AG04449 (cell line): ENCODE results near the gene ZNF780B.

Experiments used
- CTCF ChIA-PET: fragments of 350-600 bp; formaldehyde crosslinking; extraction: SDS; loops from one replicate; lab custom pipeline; 2021; ENCODE audit warnings: antibody characterized with exemption; lab: Yijun Ruan, JAX
- POLR2A ChIA-PET: fragments of 400-600, 350-600 bp; formaldehyde crosslinking; extraction: SDS; loops from one replicate; lab custom pipeline; 2020; ENCODE audit warnings: antibody characterized with exemption, inconsistent platforms; lab: Yijun Ruan, JAX
- DNase-seq: peaks from one replicate; pipeline ENCODE4 v3.0.0-alpha.2; 2010; ENCODE audit warnings: low read depth, low spot score
- H3K4me3 ChIP-seq: 2 replicates; pipeline ENCODE4 v1.5.1; 2011; ENCODE audit warnings: low read depth, mild to moderate bottlenecking, control low read depth, low read length
- CTCF ChIP-seq: IDR thresholded peaks from one replicate; pipeline ENCODE4 v1.5.1; 2011; ENCODE audit warnings: mild to moderate bottlenecking, moderate library complexity, low read length, control low read depth, inconsistent platforms; ENCODE audit not compliant: insufficient read depth; ENCODE audit errors: missing control alignments

ZNF780B gene

GRCh38 chr19:40005691-40006272, 50.2 kb downstream of the ZNF780B start:
- CTCF ChIA-PET = no interaction called here
- no peak overlapping the region for H3K4me3 ChIP-seq
- DNase-seq = no peak
- TF ChIP-seq CTCF = no peak
- POLR2A ChIA-PET = no interaction called here

GRCh38 chr19:39998501-39998900, 57.5 kb downstream of the ZNF780B start:
- CTCF ChIA-PET = no interaction called here
- POLR2A ChIA-PET = no interaction called here
- DNase-seq = no peak
- no peak for TF ChIP-seq CTCF
- H3K4me3 ChIP-seq = no peak overlapping the region

- POLR2A ChIA-PET = interaction anchor here (0.8 kb wide), 1 partner anchor 20 kb away, joined by 3 read pairs; no protein-coding TSS in a partner anchor
- peak overlapping the region; percentile 93 for H3K4me3 ChIP-seq
- no peak for DNase-seq
- TF ChIP-seq CTCF = no peak
- CTCF ChIA-PET = interaction anchor here (1.9 kb wide), 1 partner anchor 26 kb away, joined by 6 read pairs; the partner anchor contains the start of gene PSMC4
These were observed 58.3 kb downstream of the ZNF780B start for GRCh38 chr19:39997638-39998216.

GRCh38 chr19:39996811-39997637, 59.0 kb downstream of the ZNF780B start, which contains the start of gene ZNF546:
TSS of gene ZNF546 (plus strand) at chr19:39997060. CDS start at chr19:39998327, 1,267 bp downstream.
- POLR2A ChIA-PET = interaction anchor here (0.7 to 1.6 kb wide), 3 partner anchors 20 to 27 kb away, joined by 3 to 6 read pairs (median 3); partner anchors contain the start of gene PSMC4
- CTCF ChIA-PET = interaction anchor here (1.9 kb wide), 1 partner anchor 26 kb away, joined by 6 read pairs; the partner anchor contains the start of gene PSMC4
- TF ChIP-seq CTCF = no peak
- peak within 1 kb of the TSS; percentile 93 for H3K4me3 ChIP-seq
- peak; percentile 36 for DNase-seq

- TF ChIP-seq CTCF = no peak
- H3K4me3 ChIP-seq = peak overlapping the region; percentile 93
- POLR2A ChIA-PET = interaction anchor here (0.7 to 1.6 kb wide), 2 partner anchors 21 to 26 kb away, joined by 3 to 6 read pairs; partner anchors contain the start of gene PSMC4
- CTCF ChIA-PET = interaction anchor here (0.6 to 1.9 kb wide), 3 partner anchors 11 to 153 kb away, joined by 3 to 6 read pairs (median 4); partner anchors contain the start of gene PSMC4
- no peak for DNase-seq
These were observed 59.7 kb downstream of the ZNF780B start for GRCh38 chr19:39996218-39996810.
